GM19467 (cell line): ENCODE results near the gene SSU72.
"Not testable (repeated sequence)": the region's sequence is repeated elsewhere in the genome, so short reads cannot be mapped to it uniquely, and the experiment has no call there.

Experiments used
- ATAC-seq: cut with Tn5 transposase; IDR thresholded peaks from one replicate; pipeline ENCODE4 v1.9.1; 2021; ENCODE audit warnings: mild to moderate bottlenecking, moderate library complexity; ENCODE audit not compliant: unreplicated experiment

Gene SSU72

GRCh38 chr1:1510912-1511532, 63.6 kb downstream of the SSU72 start:
- ATAC-seq: no peak

- not testable (repeated sequence) for ATAC-seq
These were observed 65.2 kb downstream of the SSU72 start for GRCh38 chr1:1509465-1509850.

GRCh38 chr1:1508775-1509464, 65.7 kb downstream of the SSU72 start:
- ATAC-seq: not testable (repeated sequence)

GRCh38 chr1:1507305-1507704, 67.4 kb downstream of the SSU72 start:
- no peak for ATAC-seq

GRCh38 chr1:1505801-1506200, 68.9 kb downstream of the SSU72 start:
- not testable (repeated sequence) for ATAC-seq

GRCh38 chr1:1505366-1505798, 69.3 kb downstream of the SSU72 start:
- not testable (repeated sequence) for ATAC-seq

- not testable (repeated sequence) for ATAC-seq
These were observed 69.8 kb downstream of the SSU72 start for GRCh38 chr1:1504777-1505365.

- not testable (repeated sequence) for ATAC-seq
These were observed 79.1 kb downstream of the SSU72 start for GRCh38 chr1:1495461-1495975.

GRCh38 chr1:1494311-1494710, 80.4 kb downstream of the SSU72 start:
- ATAC-seq: not testable (repeated sequence)
